HG03097 (cell line): ENCODE data around the gene GTSF1L.

Experiments
- ATAC-seq: cut with Tn5 transposase; IDR thresholded peaks from one replicate; pipeline ENCODE4 v1.9.1; 2021; ENCODE audit not compliant: unreplicated experiment, low FRiP score

GTSF1L gene

GRCh38 chr20:43676368-43676767 lies 50.4 kb downstream of the GTSF1L start:
- no peak for ATAC-seq
